GM21825 (cell line): ENCODE data around the gene HTRA3.

Experiments
- ATAC-seq: cut with Tn5 transposase; IDR thresholded peaks from one replicate; pipeline ENCODE4 v1.9.1; 2021; ENCODE audit warnings: mild to moderate bottlenecking, moderate library complexity; ENCODE audit not compliant: unreplicated experiment

HTRA3 gene

GRCh38 chr4:8269535-8270417 is at the start of gene HTRA3:
TSS of gene HTRA3 (plus strand) at chr4:8269754. CDS start at chr4:8269969, 215 bp downstream.
- ATAC-seq, result no peak

GRCh38 chr4:8220661-8221450 is 48.7 kb upstream of the HTRA3 start:
- ATAC-seq, result no peak

- no peak for ATAC-seq
These were observed 48.1 kb upstream of the HTRA3 start for GRCh38 chr4:8221476-8221875.

GRCh38 chr4:8221985-8222384 is 47.6 kb upstream of the HTRA3 start:
- ATAC-seq, result no peak

GRCh38 chr4:8222609-8223388 is 46.8 kb upstream of the HTRA3 start:
- ATAC-seq, result no peak

GRCh38 chr4:8224267-8224974 is 45.1 kb upstream of the HTRA3 start:
- no peak for ATAC-seq

GRCh38 chr4:8224975-8225625 is 44.5 kb upstream of the HTRA3 start:
- no peak for ATAC-seq

GRCh38 chr4:8225706-8226443 is 43.7 kb upstream of the HTRA3 start:
- ATAC-seq, result no peak

GRCh38 chr4:8227201-8227770 is 42.3 kb upstream of the HTRA3 start:
- no peak for ATAC-seq

GRCh38 chr4:8227771-8228318 is 41.7 kb upstream of the HTRA3 start:
- no peak for ATAC-seq

GRCh38 chr4:8228319-8229250 is 41.0 kb upstream of the HTRA3 start:
- peak; percentile 69 for ATAC-seq

- ATAC-seq, result no peak
These were observed 40.1 kb upstream of the HTRA3 start for GRCh38 chr4:8229331-8229975.

- ATAC-seq, result no peak
These were observed 39.5 kb upstream of the HTRA3 start for GRCh38 chr4:8230033-8230432.

GRCh38 chr4:8230891-8231290 is 38.7 kb upstream of the HTRA3 start:
- no peak for ATAC-seq

GRCh38 chr4:8231551-8232049 is 38.0 kb upstream of the HTRA3 start:
- no peak for ATAC-seq

GRCh38 chr4:8232748-8233147 is 36.8 kb upstream of the HTRA3 start:
- ATAC-seq, result no peak
